ENCODE measurements around the gene PGAP1.

DNA sequence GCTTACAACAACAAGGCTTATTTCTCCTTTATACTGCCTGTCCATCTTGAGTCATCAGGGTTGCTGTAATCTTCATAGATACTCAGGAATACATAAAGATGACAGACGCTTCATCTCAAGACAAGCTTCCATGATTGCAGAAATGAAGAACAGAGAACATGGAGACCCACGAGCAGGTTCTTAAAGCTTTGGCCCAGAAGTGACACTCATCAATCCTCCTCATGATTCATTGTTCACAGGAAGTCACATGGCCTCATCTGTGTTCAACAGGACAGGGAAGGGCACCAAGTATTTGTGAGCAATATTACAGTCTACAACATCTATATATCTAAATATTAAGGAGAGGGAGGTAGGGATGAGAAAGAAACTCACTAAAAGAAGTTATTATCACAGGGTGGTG lies 36.5 kb upstream of the PGAP1 start:
- TF ChIP-seq POLR2A (IDR thresholded peaks at IDR 0.05) = no peak
- TF ChIP-seq, protein P1, sequence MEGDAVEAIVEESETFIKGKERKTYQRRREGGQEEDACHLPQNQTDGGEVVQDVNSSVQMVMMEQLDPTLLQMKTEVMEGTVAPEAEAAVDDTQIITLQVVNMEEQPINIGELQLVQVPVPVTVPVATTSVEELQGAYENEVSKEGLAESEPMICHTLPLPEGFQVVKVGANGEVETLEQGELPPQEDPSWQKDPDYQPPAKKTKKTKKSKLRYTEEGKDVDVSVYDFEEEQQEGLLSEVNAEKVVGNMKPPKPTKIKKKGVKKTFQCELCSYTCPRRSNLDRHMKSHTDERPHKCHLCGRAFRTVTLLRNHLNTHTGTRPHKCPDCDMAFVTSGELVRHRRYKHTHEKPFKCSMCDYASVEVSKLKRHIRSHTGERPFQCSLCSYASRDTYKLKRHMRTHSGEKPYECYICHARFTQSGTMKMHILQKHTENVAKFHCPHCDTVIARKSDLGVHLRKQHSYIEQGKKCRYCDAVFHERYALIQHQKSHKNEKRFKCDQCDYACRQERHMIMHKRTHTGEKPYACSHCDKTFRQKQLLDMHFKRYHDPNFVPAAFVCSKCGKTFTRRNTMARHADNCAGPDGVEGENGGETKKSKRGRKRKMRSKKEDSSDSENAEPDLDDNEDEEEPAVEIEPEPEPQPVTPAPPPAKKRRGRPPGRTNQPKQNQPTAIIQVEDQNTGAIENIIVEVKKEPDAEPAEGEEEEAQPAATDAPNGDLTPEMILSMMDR (IDR thresholded peaks at IDR 0.05) = no peak

Data from tibial nerve (tissue), 3 donors.